GM18526 (cell line): ENCODE data around the gene UCP2.

Experiments used
- POLR2A ChIP-seq: IDR thresholded peaks from 3 replicates; pipeline ENCODE4 v1.6.1; 2011; ENCODE audit not compliant: insufficient read length; ENCODE audit errors: extremely low read depth

Gene UCP2

GRCh38 chr11:73949912-73950311 is 32.7 kb downstream of the UCP2 start:
- no peak for TF ChIP-seq POLR2A

- no peak for TF ChIP-seq POLR2A
Observed at GRCh38 chr11:73949246-73949645, 33.4 kb downstream of the UCP2 start.

- TF ChIP-seq POLR2A, result no peak
Observed at GRCh38 chr11:73946798-73947458, 35.7 kb downstream of the UCP2 start.

DNA sequence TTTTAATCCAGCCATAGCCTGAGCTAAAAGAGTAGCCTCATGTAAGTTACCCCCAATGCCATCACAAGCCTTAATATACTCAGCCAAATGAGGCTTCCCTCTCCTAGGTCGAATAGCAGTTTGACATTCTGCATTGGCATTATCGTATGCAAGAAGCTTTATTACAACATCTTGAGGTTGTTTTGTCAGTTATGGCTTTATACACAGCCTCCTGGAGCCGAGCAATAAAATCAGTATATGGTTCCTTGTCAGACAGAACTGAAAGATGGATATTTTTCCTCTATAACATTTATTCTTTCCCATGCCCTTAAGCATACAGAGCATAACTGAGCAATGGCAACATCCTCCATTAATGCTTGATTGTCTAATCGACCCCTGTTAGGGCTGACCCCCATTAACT is 37.2 kb downstream of the UCP2 start:
- no peak for TF ChIP-seq POLR2A

GRCh38 chr11:73944901-73945300 is 37.7 kb downstream of the UCP2 start:
- no peak for TF ChIP-seq POLR2A

GRCh38 chr11:73944085-73944484 is 38.6 kb downstream of the UCP2 start:
- TF ChIP-seq POLR2A, result no peak

- TF ChIP-seq POLR2A, result no peak
Observed at GRCh38 chr11:73942010-73942409, 40.6 kb downstream of the UCP2 start.

DNA sequence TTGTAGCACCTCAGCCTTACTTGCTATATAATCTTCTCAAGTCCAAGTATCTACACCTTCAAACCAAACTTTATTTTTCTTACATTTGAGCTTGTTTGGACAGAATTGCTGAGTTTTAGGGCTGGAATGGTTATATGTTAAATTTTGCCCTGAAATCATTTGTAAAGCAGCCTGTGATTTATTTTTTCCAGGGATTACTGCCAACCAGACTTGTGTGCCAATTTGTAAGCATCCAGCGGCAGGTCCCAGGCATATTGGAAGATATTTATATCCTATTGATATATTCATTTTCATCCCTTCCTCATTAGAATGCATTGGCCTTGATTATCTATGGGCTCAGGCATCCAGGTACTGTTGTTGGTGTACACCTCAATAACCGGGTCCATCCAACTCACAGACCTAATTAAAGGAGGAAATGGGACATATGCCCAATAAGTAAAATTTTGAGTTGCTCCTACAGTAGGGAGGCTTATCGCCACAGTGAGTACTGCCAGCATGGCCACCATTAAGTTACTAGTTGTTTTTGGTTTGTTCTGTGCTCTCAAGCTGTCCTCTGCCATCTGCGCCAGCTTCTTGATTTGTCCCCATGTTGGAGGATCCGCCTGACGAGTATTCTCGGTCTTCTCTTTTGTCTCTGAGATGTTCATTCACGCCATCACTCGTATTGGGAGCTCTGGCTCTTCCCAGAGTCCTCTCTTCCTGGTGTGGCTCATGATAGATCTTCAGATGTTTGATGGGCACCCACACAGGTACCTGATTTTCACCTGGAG is 41.7 kb downstream of the UCP2 start:
- no peak for TF ChIP-seq POLR2A

DNA sequence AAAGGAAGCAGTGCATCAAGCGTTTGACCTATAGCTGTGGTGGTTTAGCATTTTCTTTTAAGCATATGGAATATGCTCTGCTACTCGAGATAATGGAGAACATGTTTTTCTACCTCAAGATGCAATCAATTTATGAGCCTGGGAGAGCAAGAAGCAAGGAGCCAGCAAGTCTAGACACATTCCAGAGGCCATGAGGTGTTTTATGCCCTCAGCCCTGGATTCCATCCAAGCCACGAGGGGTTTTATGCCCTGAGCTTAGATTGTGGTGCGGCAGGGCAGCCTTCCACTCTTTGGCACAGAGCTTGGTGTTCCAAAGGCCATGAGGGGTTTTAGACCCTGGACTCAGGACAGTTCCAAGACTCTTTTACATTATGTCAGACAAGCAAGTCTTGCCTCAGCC is 43.5 kb downstream of the UCP2 start:
- no peak for TF ChIP-seq POLR2A

- no peak for TF ChIP-seq POLR2A
Observed at GRCh38 chr11:73932781-73933180, 49.9 kb downstream of the UCP2 start.

GRCh38 chr11:73931951-73932350 is 50.7 kb downstream of the UCP2 start:
- TF ChIP-seq POLR2A, result no peak

GRCh38 chr11:73931039-73931645 is 51.5 kb downstream of the UCP2 start:
- no peak for TF ChIP-seq POLR2A

- no peak for TF ChIP-seq POLR2A
Observed at GRCh38 chr11:73929388-73929787, 53.3 kb downstream of the UCP2 start.
